Stimulated activated effector memory CD8-positive, alpha-beta T cell treated with anti-CD3 and anti-CD28 coated beads, Interleukin-12 subunit alpha, Interleukin-12 subunit beta, amount 100 ng/mL, for 72 hours (primary cell): ENCODE measurements around the gene ACACA.

Experiments
- ATAC-seq: fragments of 150-1000 bp; cut with Tn5 transposase; 2 replicates; pipeline ENCODE4 v1.10.0; 2021
- DNase-seq, 2 donors: peaks; one replicate each; pipeline ENCODE4 v3.0.0; 2021 to 2022; ENCODE audit warnings: low spot score in 2 of 2
- H3K27ac Mint-ChIP-seq: one replicate; pipeline ENCODE4 v1.8.0; 2022; ENCODE audit warnings: mild to moderate bottlenecking, mixed read lengths
- H3K36me3 Mint-ChIP-seq: one replicate; pipeline ENCODE4 v1.8.0; 2022; ENCODE audit warnings: mild to moderate bottlenecking, mixed read lengths
- H3K4me1 Mint-ChIP-seq: one replicate; pipeline ENCODE4 v1.8.0; 2022; ENCODE audit warnings: mixed read lengths
- H3K4me3 Mint-ChIP-seq: one replicate; pipeline ENCODE4 v1.8.0; 2022; ENCODE audit warnings: mild to moderate bottlenecking, mixed read lengths
- H3K9me3 Mint-ChIP-seq: one replicate; pipeline ENCODE4 v1.8.0; 2022; ENCODE audit warnings: mixed read lengths

ACACA gene

DNA sequence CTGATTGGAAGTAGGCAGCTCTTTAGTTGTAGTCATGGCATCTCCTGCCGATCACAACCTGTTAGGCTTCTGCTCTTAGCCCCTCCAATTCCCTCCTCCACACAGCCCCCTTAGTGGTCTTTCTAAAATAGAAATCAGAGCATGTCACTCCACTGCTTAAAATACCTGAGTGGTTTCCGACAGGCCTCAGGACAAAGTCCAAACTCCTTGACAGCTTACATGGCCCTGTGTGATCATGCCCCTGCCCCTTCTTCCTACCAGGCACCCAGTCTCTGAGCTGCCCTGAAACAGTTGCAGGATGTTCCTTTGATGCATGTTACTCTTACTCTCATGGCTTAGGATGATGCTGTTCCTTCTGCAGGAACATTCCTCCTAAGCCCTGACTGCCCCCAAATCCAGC, 310.6 kb downstream of the ACACA start:
- DNase-seq = no peak
- no peaks in the 10 kb centered on the region for H3K9me3 Mint-ChIP-seq
- H3K4me1 Mint-ChIP-seq = peaks cover 2% of the 10 kb centered on the region
- H3K36me3 Mint-ChIP-seq = peaks cover 47% of the 10 kb centered on the region
- no peak for ATAC-seq
- H3K4me3 Mint-ChIP-seq = no peak overlapping the region
- peak overlapping the region; percentile 26 for H3K27ac Mint-ChIP-seq

- no peak for DNase-seq
- no peak for ATAC-seq
Observed at GRCh38 chr17:37094391-37094790, 312.2 kb downstream of the ACACA start.

GRCh38 chr17:37092701-37093100, 313.9 kb downstream of the ACACA start:
- ATAC-seq (no peak), DNase-seq (no peak)
- Mint-ChIP-seq H3K9me3 (no peaks in the 10 kb centered on the region), H3K4me3 (no peak overlapping the region), H3K36me3 (peaks cover 59% of the 10 kb centered on the region), H3K27ac (no peak overlapping the region), H3K4me1 (peaks cover 36% of the 10 kb centered on the region)

More at GRCh38 chr17:37094391-37094790, 312.2 kb downstream of the ACACA start:
- Mint-ChIP-seq H3K4me3 (no peak overlapping the region), H3K27ac (no peak overlapping the region), H3K4me1 (peaks cover 19% of the 10 kb centered on the region), H3K9me3 (no peaks in the 10 kb centered on the region), H3K36me3 (peaks cover 59% of the 10 kb centered on the region)

- H3K4me1 Mint-ChIP-seq = peaks cover 39% of the 10 kb centered on the region
- no peaks in the 10 kb centered on the region for H3K9me3 Mint-ChIP-seq
- H3K36me3 Mint-ChIP-seq = peaks cover 55% of the 10 kb centered on the region
- no peak for DNase-seq
- H3K4me3 Mint-ChIP-seq = no peak overlapping the region
- peak; percentile 24 for ATAC-seq
- H3K27ac Mint-ChIP-seq = no peak overlapping the region
Observed at GRCh38 chr17:37092071-37092470, 314.6 kb downstream of the ACACA start.

GRCh38 chr17:37090941-37091340, 315.7 kb downstream of the ACACA start:
- H3K27ac Mint-ChIP-seq = peak overlapping the region; percentile 96
- H3K36me3 Mint-ChIP-seq = peaks cover 51% of the 10 kb centered on the region
- ATAC-seq (no peak), DNase-seq (no peak)
- no peaks in the 10 kb centered on the region for H3K9me3 Mint-ChIP-seq
- H3K4me1 Mint-ChIP-seq = peaks cover 39% of the 10 kb centered on the region
- H3K4me3 Mint-ChIP-seq = peak overlapping the region; percentile 51

- H3K27ac Mint-ChIP-seq = peak overlapping the region; percentile 96
- peaks cover 39% of the 10 kb centered on the region for H3K4me1 Mint-ChIP-seq
- peak overlapping the region; percentile 51 for H3K4me3 Mint-ChIP-seq
- ATAC-seq (peak; percentile 98), DNase-seq (peak; percentile 19 to 63)
- no peaks in the 10 kb centered on the region for H3K9me3 Mint-ChIP-seq
- H3K36me3 Mint-ChIP-seq = peaks cover 47% of the 10 kb centered on the region
Observed at GRCh38 chr17:37089956-37090355, 316.7 kb downstream of the ACACA start.

GRCh38 chr17:37088913-37089312, 317.7 kb downstream of the ACACA start:
- DNase-seq (no peak), ATAC-seq (no peak)
- no peaks in the 10 kb centered on the region for H3K9me3 Mint-ChIP-seq
- peak overlapping the region; percentile 96 for H3K27ac Mint-ChIP-seq
- peaks cover 39% of the 10 kb centered on the region for H3K4me1 Mint-ChIP-seq
- peak overlapping the region; percentile 51 for H3K4me3 Mint-ChIP-seq
- peaks cover 37% of the 10 kb centered on the region for H3K36me3 Mint-ChIP-seq

GRCh38 chr17:37088459-37088858, 318.2 kb downstream of the ACACA start:
- no peak overlapping the region for H3K27ac Mint-ChIP-seq
- ATAC-seq (peak; percentile 38), DNase-seq (no peak)
- H3K9me3 Mint-ChIP-seq = no peaks in the 10 kb centered on the region
- H3K4me1 Mint-ChIP-seq = peaks cover 39% of the 10 kb centered on the region
- peaks cover 37% of the 10 kb centered on the region for H3K36me3 Mint-ChIP-seq
- H3K4me3 Mint-ChIP-seq = peak overlapping the region; percentile 51

GRCh38 chr17:37087683-37088082, 319.0 kb downstream of the ACACA start:
- DNase-seq = no peak
- Mint-ChIP-seq H3K4me1 (peaks cover 39% of the 10 kb centered on the region), H3K27ac (no peak overlapping the region), H3K4me3 (no peak overlapping the region), H3K9me3 (no peaks in the 10 kb centered on the region), H3K36me3 (peaks cover 32% of the 10 kb centered on the region)
- no peak for ATAC-seq

- no peak overlapping the region for H3K27ac Mint-ChIP-seq
- H3K4me1 Mint-ChIP-seq = peaks cover 39% of the 10 kb centered on the region
- no peak overlapping the region for H3K4me3 Mint-ChIP-seq
- peaks cover 29% of the 10 kb centered on the region for H3K36me3 Mint-ChIP-seq
- DNase-seq (no peak), ATAC-seq (no peak)
- no peaks in the 10 kb centered on the region for H3K9me3 Mint-ChIP-seq
Observed at GRCh38 chr17:37086948-37087347, 319.7 kb downstream of the ACACA start.

DNA sequence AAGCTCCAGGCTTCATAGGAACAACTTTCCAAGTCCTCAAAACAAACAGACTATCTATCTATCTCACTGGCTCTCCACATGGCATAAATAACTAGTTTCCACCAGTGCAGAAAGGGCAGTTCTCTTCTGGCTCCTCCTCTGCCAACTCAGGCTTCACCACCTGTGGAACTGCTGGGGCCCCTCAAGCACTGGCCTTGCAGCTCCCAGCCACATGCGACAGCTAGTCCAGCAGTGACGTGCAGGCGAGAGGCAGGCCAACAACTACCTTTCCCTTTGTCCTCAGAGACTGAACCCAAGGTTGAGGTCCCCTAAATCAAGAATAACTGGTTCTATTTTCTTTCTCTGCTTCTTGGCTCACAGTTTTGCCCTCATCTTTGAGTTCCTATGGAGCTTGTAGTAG, 320.3 kb downstream of the ACACA start:
- Mint-ChIP-seq H3K9me3 (no peaks in the 10 kb centered on the region), H3K4me3 (no peak overlapping the region), H3K36me3 (peaks cover 29% of the 10 kb centered on the region), H3K27ac (no peak overlapping the region), H3K4me1 (peaks cover 39% of the 10 kb centered on the region)
- DNase-seq (no peak), ATAC-seq (no peak)

- Mint-ChIP-seq H3K4me3 (no peak overlapping the region), H3K27ac (peak overlapping the region; percentile 26), H3K9me3 (peaks cover 4% of the 10 kb centered on the region), H3K36me3 (peaks cover 18% of the 10 kb centered on the region), H3K4me1 (peaks cover 19% of the 10 kb centered on the region)
- DNase-seq (no peak), ATAC-seq (no peak)
Observed at GRCh38 chr17:37084372-37084771, 322.3 kb downstream of the ACACA start.

GRCh38 chr17:37083456-37083855, 323.2 kb downstream of the ACACA start:
- Mint-ChIP-seq H3K9me3 (peaks cover 4% of the 10 kb centered on the region), H3K4me3 (no peak overlapping the region)
- no peak for ATAC-seq

DNA sequence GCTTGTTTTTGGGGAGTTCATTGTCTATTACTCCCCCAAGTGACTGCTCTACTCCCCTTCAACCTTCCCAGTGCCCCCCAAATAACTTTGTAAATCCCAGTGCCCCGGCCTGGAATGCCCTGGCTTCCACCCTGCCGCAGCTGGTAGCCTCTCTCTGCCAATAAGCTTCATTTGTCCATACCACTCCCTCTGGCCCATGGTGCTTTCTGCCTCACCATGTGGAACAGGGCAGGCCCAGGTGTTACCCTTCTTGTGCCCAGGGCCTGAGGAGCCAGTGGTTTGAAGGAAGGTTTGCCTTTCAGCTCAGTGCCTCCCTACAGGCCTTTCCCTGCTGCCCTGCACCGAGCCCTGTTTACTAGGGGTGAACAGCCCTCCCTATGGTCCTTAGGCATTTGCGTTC, 323.7 kb downstream of the ACACA start:
- H3K27ac Mint-ChIP-seq = peak overlapping the region; percentile 71
- ATAC-seq = no peak
- DNase-seq = no peak
- peaks cover 6% of the 10 kb centered on the region for H3K4me1 Mint-ChIP-seq
- peaks cover 4% of the 10 kb centered on the region for H3K9me3 Mint-ChIP-seq
- H3K4me3 Mint-ChIP-seq = no peak overlapping the region
- H3K36me3 Mint-ChIP-seq = peaks cover 13% of the 10 kb centered on the region

More at GRCh38 chr17:37083456-37083855, 323.2 kb downstream of the ACACA start:
- Mint-ChIP-seq H3K36me3 (peaks cover 18% of the 10 kb centered on the region), H3K27ac (no peak overlapping the region), H3K4me1 (peaks cover 10% of the 10 kb centered on the region)
- no peak for DNase-seq

GRCh38 chr17:37082311-37082860, 324.2 kb downstream of the ACACA start:
- ATAC-seq (no peak), DNase-seq (no peak)
- H3K27ac Mint-ChIP-seq = peak overlapping the region; percentile 71
- no peaks in the 10 kb centered on the region for H3K4me1 Mint-ChIP-seq
- H3K4me3 Mint-ChIP-seq = no peak overlapping the region
- peaks cover 10% of the 10 kb centered on the region for H3K36me3 Mint-ChIP-seq
- H3K9me3 Mint-ChIP-seq = peaks cover 4% of the 10 kb centered on the region

DNA sequence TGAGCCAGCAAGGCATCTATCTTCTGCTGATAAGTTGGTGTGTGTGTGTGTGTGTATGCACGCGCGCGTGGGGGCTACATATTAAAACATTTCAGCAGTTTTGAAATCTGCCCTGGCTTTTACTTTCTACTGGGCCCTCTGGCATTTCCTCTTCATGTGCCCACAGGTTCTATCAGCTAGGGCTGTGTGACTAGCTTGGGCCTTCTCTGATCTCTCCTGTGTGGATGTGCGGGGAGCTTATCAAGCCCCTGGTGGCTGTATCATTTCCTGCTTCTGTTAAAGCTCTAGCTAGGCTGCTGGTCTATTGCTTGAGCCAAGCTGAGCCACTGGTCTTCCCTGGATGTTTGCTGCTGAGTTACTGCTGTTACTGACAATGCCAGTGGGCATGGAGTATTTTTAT, 325.3 kb downstream of the ACACA start:
- peaks cover 4% of the 10 kb centered on the region for H3K9me3 Mint-ChIP-seq
- ATAC-seq (no peak), DNase-seq (no peak)
- H3K4me1 Mint-ChIP-seq = no peaks in the 10 kb centered on the region
- no peak overlapping the region for H3K4me3 Mint-ChIP-seq
- H3K36me3 Mint-ChIP-seq = peaks cover 5% of the 10 kb centered on the region
- H3K27ac Mint-ChIP-seq = no peak overlapping the region

GRCh38 chr17:37079735-37080134, 326.9 kb downstream of the ACACA start:
- Mint-ChIP-seq H3K4me1 (no peaks in the 10 kb centered on the region), H3K36me3 (no peaks in the 10 kb centered on the region), H3K27ac (no peak overlapping the region), H3K4me3 (no peak overlapping the region), H3K9me3 (peaks cover 4% of the 10 kb centered on the region)
- ATAC-seq (no peak), DNase-seq (no peak)
